CD4-positive, alpha-beta T cell treated with Interleukin-2 at 100 ng/mL for 4 hours (primary cell): ENCODE measurements around the gene ABCB9.

Experiments used
- DNase-seq: peaks from one replicate; pipeline ENCODE4 v3.0.0-alpha.2; 2020; ENCODE audit warnings: low spot score

The ABCB9 gene

DNA sequence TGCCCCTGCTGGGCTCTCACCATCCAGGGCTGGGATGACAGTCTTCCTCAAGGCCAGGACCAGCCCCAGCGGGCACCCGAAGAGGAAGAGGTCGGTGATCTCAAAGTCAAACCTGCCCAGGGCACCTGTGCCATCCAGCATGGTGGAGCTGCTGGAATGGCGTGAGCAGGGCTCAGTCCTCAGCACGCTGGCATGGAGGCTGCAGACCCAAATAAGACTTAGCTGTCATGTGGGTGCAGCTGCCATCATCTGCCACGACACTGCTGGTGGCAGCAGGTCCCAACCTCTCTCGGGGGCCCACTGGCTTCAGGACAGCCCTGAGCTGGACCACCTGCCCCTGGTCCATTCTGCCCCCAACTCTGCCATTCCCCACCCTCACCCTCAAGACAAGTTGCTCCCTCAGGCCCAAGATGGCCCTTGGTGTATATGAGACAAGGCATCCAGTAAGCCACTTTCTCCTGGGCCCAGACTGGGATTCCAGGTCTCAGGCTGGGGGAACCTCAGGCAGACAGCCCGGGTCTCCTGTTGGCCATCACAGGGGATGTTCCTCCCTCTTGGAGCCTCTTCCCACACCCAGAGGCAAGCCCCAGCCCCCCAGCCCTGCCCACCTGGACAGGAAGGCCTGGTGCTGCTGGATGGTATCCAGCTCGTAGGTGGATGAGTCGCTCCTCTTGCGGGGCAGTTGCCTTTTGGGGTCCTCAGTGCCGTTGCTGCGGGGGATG lies 28.7 kb upstream of the ABCB9 start:
- no peak for DNase-seq

DNA sequence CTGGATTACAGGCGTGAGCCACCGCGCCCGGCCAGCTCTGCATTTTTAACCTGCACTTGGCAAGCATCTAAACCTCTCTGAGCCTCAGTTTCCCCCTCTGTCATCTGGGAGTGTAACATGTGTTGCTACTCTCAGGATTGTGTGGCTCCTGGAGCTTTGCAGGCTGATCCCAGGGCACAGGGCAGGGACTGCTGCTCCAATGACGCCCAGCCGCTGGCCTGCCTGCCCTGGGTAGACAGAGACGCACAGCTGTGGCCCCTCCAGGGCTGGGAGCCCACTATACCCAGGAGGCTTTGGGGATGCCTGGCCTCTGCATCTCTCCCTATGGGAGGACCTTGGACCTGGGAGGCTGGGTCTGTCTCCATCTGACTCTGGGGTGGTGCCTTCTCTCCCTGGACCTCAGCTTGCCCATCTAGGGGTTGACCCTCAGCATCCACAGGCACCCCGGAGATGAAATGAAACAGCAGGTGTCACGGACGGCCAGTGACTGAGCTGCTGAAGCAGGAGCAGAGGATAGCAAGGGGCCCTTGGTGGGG lies 27.9 kb upstream of the ABCB9 start:
- DNase-seq = no peak

DNA sequence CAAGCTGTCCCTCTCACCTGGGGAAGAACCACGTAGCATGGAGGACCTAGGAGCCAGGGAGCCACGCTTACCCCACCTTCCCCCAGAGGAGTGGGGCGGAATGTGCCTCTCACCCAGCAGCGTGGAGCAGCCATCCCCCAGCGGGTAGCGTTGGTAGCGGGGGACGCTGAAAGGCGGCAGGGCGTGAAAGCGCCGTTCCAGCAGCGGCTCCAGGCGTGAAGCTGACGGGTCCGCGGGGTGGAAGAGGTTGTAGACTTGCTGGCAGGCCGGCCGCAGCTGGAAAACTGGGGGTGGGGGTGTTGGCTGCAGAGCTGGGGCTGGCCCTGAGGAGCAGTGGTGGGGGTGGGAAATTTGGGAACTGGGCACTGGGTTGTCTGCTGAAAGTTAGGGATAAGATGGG lies 26.1 kb upstream of the ABCB9 start:
- no peak for DNase-seq

DNA sequence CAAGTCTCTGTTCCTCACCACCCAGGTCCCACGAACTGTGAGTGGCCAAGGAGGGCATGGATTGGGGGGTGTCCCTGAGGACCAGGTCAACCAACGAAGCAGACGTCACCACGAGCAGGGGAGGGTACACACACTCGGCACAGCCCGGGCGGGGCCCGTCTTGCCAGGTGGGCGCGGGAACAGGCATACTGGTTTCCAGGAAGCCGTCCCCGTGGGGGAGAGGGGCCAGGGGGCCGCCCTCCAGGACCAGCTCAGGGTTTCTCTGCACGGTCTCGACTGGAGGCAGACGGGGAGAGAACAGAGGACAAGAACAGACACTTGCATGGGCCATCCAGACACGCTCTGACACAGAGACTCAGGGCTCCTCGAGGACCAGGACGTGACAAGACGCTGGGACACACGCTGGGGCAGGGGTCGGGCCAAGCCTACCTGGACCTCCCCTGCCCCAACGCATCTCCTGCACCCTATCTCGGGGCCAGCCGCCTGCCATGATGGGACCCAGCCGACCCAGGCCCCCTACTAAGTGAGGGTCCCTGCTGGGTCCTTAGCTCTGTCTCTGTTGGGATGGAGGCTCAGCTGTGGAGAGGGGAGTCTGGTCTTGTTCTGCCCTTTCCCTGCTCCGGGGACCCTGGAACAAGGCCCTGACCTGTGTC lies 25.5 kb upstream of the ABCB9 start:
- no peak for DNase-seq

DNA sequence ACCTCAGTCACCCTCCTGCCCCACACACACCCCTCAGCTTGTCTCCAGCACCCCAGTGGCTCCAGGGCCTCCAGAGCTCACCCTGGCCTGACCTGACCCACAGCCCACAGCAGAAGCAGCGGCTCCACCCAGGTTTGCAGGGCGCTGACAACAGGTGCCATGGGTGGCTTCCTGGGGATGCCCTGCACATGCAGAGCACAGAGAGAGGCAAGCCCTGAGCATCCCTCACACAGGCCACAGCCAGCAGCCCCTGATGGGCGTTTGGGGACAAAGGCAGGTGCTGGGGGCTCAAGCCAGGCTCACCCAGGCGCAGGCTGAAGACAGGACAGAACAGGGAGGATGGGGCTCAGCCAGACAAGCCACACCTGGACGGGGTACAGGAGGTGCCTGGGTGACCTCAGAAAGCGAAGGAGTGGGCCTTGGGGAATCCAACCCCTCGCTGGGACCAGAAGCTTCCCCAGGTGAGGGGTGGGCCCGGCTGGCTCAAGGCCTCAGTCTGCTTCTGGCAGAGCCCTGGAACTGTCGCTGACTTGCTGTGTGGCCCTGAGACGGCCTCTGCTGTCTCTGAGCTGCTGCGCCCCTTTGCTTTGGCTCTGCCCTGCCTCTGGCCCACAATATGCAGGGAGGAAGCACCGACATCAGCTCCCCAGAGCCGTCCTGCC lies 24.8 kb upstream of the ABCB9 start:
- no peak for DNase-seq

DNA sequence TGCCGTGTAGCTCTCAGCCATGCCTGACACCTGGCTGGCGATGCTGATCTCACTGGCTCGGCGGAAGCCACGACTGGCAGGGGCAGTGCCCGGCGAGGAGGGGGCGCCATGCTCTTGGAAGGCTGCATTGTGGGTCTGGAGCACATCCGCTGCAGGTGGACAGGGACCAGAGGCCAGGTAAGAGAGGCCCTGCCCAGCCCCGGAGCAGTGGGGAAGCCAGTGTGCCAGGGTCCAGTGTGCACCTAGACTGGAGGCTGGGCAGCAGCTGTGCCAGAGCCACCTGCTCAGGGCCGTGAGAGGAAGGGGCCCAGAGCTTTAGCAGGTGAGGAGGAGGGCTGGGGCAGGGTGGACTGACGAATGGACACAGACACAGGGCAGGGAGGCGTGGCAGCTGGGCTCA lies 24.3 kb upstream of the ABCB9 start:
- DNase-seq = no peak

DNA sequence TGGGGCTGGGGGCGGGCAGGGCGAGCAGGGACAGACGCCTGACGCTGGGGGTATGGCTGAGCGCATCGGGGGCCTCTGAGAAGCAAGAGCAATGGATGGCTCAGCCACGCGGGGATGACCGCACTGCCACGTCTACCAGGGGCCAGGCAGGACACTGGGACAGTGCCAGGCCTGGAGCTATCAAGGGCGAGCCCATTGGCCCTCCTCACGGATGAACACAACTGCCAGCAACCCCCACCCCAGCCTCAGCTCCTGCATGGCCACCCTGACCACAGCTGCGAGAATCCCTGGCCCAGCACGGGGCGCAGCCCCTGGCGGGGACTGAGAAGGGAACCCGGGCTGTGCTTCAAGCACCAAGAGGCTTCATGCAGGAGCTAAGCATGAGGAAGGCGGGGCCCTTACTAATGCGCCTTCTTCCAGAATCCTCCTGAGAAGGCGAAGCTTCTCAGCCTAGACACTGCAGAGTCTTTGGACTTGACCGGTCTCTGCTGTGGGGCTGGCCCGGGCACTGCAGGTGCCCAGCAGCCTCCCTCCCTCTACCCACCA lies 23.7 kb upstream of the ABCB9 start:
- no peak for DNase-seq

DNA sequence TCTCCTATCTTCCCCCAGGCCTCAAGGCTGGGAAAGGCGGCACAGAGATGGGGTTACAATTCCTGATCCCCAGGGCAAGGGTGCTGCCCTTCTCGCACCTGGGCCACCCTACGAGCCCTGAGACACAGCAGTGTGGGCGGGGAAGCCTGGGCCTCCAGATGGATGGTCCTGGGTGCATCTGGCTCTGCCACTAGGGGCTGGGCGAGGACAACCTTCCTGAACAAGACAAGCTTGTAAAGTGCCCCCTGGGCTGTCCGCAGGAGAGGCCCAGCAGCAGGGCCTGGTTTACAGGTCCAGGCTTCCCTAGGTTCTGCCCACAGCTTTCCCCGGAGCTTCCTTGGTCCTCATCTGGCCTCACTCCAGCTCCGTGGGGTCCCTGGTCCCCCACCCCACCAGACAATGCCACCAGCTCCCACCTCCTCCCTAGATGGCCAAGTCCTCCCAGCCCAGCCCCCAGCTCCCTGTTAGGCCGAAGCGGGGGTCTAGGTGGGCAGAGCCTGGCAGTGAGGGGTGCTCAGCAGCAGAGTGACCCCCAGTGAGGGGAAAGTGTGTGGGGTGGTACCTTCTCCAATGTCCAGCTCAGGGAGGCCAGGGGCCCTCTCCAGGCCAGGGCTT lies 23.1 kb upstream of the ABCB9 start:
- DNase-seq = no peak

DNA sequence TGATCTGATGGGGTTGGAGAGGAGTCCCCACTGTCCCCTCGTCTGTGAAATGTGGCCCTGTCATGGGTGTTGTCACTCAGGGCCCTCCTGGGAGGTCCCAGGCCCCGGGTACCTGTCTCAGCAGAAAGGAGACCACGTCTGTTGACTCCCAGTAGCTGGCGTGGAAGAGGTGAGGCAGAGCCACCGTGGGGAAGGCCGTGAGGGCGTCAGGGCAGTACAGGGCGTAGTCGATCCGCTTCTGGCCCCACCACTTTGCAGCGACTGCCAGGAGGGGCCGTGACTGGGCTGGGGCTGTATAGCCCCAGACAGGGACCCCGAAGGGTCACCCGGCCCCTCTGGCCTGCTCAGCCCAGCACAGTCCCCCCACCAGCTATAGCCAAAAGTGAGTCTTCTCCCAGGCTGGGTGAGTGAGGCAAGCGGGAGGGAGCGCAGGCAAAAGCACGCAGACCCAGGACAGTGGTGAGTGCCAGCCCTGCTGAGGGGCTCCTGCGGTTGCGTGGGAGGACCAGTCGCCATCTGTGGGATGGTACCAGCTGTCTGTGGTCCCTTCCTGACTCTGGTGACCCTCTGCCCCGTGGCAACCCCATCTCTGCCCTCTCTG lies 22.4 kb upstream of the ABCB9 start:
- no peak for DNase-seq

DNA sequence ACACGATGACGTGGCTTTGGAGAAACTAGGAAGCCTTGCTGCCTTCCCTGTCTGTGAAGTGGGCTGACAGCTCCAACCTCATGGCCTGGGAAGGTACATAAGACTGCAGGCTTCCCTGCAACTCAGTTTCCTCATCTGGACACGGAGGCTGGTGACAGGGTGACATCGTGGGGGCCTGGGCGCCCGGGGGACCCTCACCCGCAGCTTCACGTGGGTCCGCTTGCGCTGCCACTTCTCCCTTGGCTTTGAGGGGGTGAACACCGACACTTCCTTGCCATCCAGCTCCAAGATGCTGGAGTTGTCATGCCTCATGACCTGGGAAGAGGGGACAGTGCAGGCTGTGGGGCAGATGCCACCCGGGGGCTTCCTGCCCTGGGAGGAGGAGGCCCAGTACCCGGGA lies 21.8 kb upstream of the ABCB9 start:
- DNase-seq = no peak

DNA sequence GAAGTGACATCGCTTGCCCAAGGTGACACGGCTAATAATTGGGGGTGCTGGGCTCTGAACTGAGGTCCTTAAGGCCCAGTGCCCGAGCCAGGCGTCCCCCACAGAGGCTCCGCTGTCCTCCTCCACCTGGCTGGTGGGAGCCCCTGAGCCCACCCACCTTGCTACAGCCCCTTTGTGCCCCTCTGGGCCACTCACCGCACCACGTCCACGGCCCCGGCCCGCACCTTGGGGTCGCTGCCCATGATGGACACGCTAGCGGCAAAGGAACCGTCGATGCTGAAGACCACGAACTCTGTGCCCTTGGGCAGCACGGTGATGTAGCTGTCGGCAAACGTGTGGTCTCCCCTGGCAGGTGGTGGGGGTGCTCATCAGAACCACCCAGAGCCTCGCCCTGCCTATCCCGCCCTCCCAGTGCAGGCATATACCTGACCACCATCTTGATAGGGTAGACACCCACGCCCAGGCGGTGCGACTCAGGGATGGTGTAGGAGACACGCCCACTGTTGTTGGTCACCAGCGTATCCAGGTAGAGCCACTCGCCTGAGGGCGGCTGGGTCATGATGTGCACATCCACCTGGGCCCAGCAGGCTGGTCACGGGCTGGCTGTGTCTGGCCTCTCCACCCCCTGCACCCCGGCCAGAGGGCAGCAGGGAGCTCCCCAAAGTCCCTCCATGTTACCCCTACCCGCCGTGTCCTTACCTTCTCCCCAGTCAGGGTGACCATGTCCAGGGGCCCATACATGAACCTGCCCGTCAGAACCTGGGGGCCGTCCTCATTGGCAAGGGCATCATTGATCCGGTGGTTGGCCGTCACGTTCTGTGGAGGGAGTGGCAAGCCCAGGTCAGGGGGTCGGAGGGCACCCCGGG lies 21.1 kb upstream of the ABCB9 start:
- no peak for DNase-seq

DNA sequence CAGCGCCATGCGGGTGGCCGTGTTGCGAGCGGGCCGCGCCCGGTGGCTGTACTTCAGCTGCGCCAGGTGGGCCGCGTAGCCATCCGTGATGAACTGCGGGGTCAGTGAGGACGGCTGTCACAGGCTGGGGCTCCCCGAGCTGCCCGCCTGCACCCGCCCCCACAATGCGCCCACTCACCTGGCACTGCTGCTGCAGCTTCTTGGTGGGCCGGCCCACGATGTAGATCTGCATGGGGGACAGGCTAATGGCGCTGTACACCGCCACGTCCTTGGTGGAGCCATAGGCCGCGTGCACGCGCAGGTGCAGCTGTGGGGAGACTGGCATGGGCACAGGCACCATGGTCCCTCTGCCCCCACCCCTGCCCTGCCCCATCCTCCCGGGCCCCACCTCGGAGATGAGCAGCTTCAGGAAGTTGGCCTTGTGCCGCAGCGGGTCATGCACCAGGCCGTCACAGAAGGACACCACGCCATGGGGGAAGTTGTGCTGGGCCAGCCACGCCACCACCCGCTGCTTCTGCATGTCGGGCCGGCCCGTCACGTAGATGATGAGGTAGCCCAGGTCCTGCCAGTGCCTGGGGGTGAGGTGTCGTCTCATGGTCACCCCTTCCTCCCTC lies 20.1 kb upstream of the ABCB9 start:
- DNase-seq = no peak

DNA sequence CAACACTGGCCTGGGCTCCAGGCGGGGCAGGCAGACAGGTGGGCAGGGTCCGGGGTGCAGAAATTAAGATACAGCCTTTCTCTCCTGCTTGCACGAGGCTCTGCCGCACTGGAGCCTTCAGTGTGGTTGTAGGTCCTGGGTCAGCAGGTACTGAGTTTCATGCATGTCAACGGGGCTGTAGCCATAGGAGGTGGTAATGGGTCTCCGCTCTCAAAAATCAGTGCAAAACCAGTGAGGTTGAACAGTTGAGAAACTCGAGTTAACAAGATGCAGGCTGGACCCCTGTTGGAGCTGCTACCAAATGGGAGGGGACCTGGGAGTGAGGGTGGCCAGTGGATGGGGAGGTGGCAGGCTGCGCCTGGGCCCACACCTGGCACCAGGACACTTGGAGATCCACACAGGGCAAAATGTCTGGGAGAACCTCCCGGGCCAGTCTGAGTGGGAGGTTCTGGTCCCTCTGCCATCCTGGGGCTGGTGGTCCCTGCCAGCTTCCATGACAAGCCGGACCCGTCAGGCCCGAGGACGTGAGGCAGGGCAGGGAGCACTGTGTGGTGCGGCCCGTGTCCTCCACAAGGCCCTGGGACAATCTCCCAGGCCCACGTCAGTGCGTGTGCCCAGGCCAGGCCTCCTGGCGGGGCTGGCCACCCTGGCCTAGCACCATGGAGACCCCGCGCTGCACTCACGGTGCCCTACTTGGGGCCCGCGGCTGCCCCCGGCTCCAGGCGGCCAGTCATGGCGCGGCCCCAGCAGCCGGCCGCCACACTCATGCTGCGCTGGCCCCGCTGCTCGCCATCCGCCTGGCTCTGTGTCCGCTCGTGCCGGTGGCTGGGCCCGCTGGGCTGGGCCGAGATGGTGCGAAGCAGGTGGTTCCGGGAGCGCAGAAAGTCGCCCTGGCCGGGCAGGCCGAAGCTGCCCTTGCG lies 19.3 kb upstream of the ABCB9 start:
- no peak for DNase-seq

DNA sequence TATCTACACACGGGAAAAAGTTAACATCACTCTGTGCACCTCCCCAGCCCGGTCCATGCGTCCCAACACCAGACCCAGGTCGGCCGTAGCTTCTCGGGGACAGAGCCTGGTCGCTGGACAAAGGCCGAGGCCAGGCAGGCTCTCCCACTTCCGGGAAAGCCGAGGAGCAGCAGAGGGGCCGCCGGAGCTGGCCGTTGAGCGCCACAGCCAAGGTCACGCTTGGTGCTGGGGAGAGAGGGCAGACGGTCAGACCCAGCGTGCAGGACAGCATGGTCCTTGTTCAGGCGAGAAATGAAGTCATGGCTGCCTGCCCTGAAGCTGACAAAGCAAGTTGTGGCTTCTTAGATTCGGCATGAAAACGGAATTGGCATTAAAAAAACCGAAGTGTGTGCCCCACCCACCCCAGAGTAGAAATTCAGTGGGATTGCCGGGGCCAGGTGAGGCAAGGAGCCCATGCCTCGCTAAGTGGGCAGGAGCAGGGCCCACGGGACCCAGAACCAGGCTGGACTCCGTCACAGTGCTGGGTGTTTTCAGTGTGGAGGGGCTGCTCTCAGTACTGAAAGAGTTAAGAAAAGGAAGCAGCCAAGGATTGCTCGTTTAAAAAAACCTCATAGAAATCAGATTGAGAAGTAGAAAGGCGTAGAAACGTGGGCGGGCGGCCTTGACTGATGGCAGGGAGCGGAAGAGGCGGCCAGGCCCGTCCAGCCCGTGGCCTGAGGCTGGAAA lies 18.5 kb upstream of the ABCB9 start:
- DNase-seq = no peak

DNA sequence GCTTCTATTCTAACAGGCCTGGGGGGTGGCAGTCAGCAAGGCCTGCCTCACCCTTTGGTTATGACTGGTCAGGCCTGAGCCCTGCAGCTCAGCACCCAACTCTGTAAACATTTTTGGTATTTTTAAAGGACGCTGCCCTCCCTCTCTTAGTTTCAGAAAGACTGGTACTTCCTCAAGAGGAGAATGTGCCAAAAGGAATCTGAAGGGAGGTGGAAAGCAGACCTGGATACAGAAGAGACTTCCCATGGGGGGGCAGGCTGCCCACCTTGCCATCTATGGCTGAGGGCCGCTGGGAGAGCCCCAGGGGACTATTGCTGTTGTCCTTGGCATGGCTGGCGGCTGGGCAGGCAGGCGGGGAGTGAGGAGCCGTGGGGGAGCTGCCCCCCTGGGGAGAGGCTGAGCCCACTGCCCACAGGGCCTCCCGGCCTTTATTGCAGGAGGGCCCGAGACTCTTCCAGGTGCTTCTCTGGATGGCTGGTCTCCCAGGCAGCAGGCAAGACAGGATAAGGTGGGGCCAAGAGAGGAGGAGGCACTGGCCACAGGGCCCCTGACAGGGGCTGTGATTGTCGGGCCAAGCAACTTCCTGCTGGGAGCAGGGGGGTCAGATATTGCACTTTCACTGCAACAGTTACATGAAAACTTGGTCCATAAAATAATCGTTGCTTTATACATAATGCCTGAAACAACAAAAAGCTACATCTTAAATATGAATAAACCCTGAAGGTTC lies 17.7 kb upstream of the ABCB9 start:
- DNase-seq = no peak

DNA sequence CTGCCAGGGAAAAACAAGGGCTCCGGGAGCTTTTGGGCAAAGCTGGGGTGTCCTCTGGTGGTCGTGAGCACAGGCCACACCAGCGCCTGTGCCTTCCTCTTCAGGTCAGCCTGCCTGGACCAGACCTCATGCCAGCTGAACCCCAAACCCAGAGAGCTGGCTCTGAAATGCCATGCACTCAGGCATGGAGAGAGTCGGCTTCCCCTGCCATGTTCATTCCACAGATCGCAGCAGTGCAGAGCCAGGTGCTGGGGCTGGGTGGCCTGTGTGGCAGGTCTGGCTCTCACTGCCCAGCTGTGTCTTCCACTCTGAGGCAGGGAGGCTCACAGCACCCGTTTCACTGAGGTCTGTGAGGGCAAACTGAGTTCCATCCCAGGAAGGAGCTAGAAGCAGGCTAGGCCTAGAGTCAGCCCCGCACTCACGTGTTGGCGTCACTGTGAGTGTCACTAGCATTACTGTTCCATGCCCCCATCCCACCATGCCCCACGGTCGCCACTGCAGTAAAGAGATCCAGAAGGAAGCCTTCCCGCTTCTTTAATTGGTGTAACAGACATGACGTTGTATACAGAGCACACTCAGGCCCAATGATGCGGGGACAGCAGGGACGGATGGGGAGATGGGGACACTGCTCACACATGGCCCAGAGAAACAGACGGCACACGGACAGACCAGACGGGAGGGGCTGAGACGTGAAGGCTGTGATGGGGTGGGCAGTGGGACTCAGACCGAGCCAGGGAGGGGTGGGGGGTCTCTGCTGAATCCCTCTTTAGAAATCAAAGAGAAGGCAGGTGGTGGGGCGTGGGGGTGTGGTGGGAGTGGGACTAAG lies 16.9 kb upstream of the ABCB9 start:
- DNase-seq = no peak

DNA sequence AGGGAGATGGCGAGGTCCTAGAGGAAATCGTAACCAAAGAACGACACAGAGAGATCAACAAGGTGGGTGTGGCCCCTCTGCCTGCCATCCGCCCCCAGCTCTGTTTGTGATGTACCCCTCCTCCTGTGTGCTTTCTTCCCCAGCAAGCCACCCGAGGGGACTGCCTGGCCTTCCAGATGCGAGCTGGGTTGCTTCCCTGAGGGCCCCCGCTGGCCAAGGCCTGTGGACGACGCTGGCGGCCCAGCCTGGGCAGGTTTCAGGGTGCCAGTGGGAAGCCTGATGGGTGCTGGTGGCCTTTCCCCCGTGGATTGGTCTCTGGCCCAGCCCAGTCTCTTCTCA lies 16.2 kb upstream of the ABCB9 start:
- no peak for DNase-seq
